Sigmoid colon (tissue), 7 donors: ENCODE data around the gene KCP. TPM values are rescaled to one million over a fixed set of nuclear protein-coding genes. Genes with fewer than 3 reads are reported as not detected.
"Not testable (repeated sequence)": the region's sequence is repeated elsewhere in the genome, so short reads cannot be mapped to it uniquely, and the experiment has no call there.

Source experiments
- DNase-seq: peaks from one replicate; pipeline ENCODE4 v3.0.0-alpha.2; 2019
- H3K27ac ChIP-seq, 4 donors: fragments of 200-600 bp; sonication (generic); one replicate each; pipeline ENCODE4 v1.5.1; 2016 to 2019; ENCODE audit warnings: mild to moderate bottlenecking in 1 of 4
- H3K27me3 ChIP-seq, 3 donors: fragments of 200-600 bp; sonication (generic); one replicate each; pipeline ENCODE4 v1.5.1; 2019; ENCODE audit warnings: mild to moderate bottlenecking in 1 of 3
- H3K36me3 ChIP-seq, 4 donors: fragments of 200-600 bp; sonication (generic); one replicate each; pipeline ENCODE4 v1.5.1; 2016 to 2019
- H3K4me1 ChIP-seq, 4 donors: fragments of 200-600 bp; sonication (generic); one replicate each; pipeline ENCODE4 v1.5.1; 2017 to 2019
- H3K4me3 ChIP-seq, 4 donors: fragments of 200-600 bp; sonication (generic); one replicate each; pipeline ENCODE4 v1.5.1; 2017 to 2019; ENCODE audit warnings: mild to moderate bottlenecking in 2 of 4, moderate library complexity in 1 of 4
- H3K9me3 ChIP-seq, 4 donors: fragments of 200-600 bp in 3 of 4; sonication (generic) in 3 of 4; one replicate each; pipeline versions ENCODE4 v1.5.1 to v1.6.1; 2013 to 2019
- EP300 ChIP-seq, 4 donors: sonication (generic); formaldehyde crosslinking; IDR thresholded peaks; one replicate each; pipeline ENCODE4 v1.6.1; 2017; ENCODE audit warnings: antibody characterized with exemption in 4 of 4
- POLR2A ChIP-seq, 2 donors: fragments of 450-650 bp; IDR thresholded peaks; one replicate each; pipeline ENCODE4 v1.6.1; 2016; ENCODE audit warnings: antibody characterized with exemption in 2 of 2, mild to moderate bottlenecking in 2 of 2, moderate library complexity in 2 of 2
- POLR2AphosphoS5 ChIP-seq, 4 donors: sonication (generic); formaldehyde crosslinking; IDR thresholded peaks; one replicate each; pipeline ENCODE4 v1.6.1; 2017; ENCODE audit warnings: antibody characterized with exemption in 4 of 4
- WGBS, 2 donors: extraction: QIAGEN DNeasy Blood & Tissue Kit; methylation state at CpG; one replicate each; pipeline ENCODE4 v1.1.7; 2013; 5-methylcytosine and 5-hydroxymethylcytosine counted together
- intact Hi-C: fragments of 100-400 bp; cut with DNase I; formaldehyde crosslinking; loops from one replicate; pipeline ENCODE4 v1.15.1; 2023
- polyA plus RNA-seq, 3 donors: library from polyadenylated mRNA; stranded (reverse); fragments of 200-250 nt; gene quantifications; one replicate each; pipeline ENCODE4 v1.2.3, GENCODE V29; 2013
- total RNA-seq, 4 donors: library from RNA; depleted of rRNA; stranded (reverse); fragments of >200 nt; gene quantifications; one replicate each; pipeline ENCODE4 v1.1.0, GENCODE V29; 2016
- TF ChIP-seq, protein P1 (sequence below), 4 experiments: fragments of 450-650 bp in 3 of 4; fragments of 200-600 bp in 1 of 4; IDR thresholded peaks; one replicate each; pipeline ENCODE4 v1.5.1; 2016 to 2019; ENCODE audit warnings: antibody characterized with exemption in 4 of 4, mild to moderate bottlenecking in 3 of 4, moderate library complexity in 2 of 4
- donor health status: healthy with polysubstance abuse.
- donor health status: Bipolar disorder and iron deficiency.
- donor health status: healthy.

Gene KCP
- total and polyA plus RNA-seq, 7 donors, result 0.14 to 0.42 (median 0.32) TPM; not detected in 3

DNA sequence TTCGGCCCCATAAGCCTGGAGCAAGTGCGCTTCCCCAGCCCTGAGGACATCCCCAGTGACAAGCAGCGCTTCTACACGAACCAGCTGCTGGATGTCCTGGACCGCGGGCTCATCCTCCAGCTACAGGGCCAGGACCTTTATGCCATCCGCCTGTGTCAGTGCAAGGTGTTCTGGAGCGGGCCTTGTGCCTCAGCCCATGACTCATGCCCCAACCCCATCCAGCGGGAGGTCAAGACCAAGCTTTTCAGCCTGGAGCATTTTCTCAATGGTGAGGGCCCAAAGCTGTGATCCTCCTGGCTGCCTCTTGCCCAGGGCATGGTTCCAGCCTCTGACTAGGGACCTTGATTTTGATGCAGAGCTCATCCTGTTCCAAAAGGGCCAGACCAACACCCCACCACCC is 37.3 kb upstream of the KCP start:
- H3K27ac ChIP-seq, result no peak overlapping the region
- no peaks in the 10 kb centered on the region for H3K4me1 ChIP-seq
- intact Hi-C loops, result no loop called here
- no peaks in the 10 kb centered on the region for H3K27me3 ChIP-seq
- peaks cover 0 to 14% (median 0%) of the 10 kb centered on the region in 4 donors for H3K36me3 ChIP-seq
- no peaks in the 10 kb centered on the region for H3K9me3 ChIP-seq
- TF ChIP-seq EP300 (IDR thresholded peaks at IDR 0.05) (no peak), POLR2A (IDR thresholded peaks at IDR 0.05) (no peak), POLR2AphosphoS5 (IDR thresholded peaks at IDR 0.05) (no peak)
- TF ChIP-seq, protein P1, sequence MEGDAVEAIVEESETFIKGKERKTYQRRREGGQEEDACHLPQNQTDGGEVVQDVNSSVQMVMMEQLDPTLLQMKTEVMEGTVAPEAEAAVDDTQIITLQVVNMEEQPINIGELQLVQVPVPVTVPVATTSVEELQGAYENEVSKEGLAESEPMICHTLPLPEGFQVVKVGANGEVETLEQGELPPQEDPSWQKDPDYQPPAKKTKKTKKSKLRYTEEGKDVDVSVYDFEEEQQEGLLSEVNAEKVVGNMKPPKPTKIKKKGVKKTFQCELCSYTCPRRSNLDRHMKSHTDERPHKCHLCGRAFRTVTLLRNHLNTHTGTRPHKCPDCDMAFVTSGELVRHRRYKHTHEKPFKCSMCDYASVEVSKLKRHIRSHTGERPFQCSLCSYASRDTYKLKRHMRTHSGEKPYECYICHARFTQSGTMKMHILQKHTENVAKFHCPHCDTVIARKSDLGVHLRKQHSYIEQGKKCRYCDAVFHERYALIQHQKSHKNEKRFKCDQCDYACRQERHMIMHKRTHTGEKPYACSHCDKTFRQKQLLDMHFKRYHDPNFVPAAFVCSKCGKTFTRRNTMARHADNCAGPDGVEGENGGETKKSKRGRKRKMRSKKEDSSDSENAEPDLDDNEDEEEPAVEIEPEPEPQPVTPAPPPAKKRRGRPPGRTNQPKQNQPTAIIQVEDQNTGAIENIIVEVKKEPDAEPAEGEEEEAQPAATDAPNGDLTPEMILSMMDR (IDR thresholded peaks at IDR 0.05), result no peak
- no peak overlapping the region for H3K4me3 ChIP-seq
- DNase-seq, result no peak
- 92 to 94% methylated on average over 9 of the region's 9 CpGs for WGBS, 2 donors

- H3K4me3 ChIP-seq, result no peak overlapping the region
- WGBS, 2 donors, result 89 to 93% methylated on average over 22 of the region's 22 CpGs
- H3K4me1 ChIP-seq, result no peaks in the 10 kb centered on the region
- TF ChIP-seq POLR2A (IDR thresholded peaks at IDR 0.05) (no peak), EP300 (IDR thresholded peaks at IDR 0.05) (no peak), POLR2AphosphoS5 (IDR thresholded peaks at IDR 0.05) (no peak)
- TF ChIP-seq, protein P1 (IDR thresholded peaks at IDR 0.05), result no peak
- H3K36me3 ChIP-seq, result peaks cover 0 to 7% (median 0%) of the 10 kb centered on the region in 4 donors
- peaks cover 0 to under 1% (median 0%) of the 10 kb centered on the region in 3 donors for H3K27me3 ChIP-seq
- H3K9me3 ChIP-seq, result no peaks in the 10 kb centered on the region
- intact Hi-C loops, result no loop called here
- no peak for DNase-seq
- no peak overlapping the region for H3K27ac ChIP-seq
Observed at GRCh38 chr7:128946936-128947830, 36.7 kb upstream of the KCP start.

GRCh38 chr7:128945668-128946366 is 35.3 kb upstream of the KCP start:
- Histone ChIP-seq H3K4me1 (no peaks in the 10 kb centered on the region), H3K9me3 (no peaks in the 10 kb centered on the region), H3K27ac (no peak overlapping the region), H3K4me3 (no peak overlapping the region), H3K36me3 (no peaks in the 10 kb centered on the region), H3K27me3 (peaks cover 0 to 7% (median 0%) of the 10 kb centered on the region in 3 donors)
- TF ChIP-seq, protein P1 (IDR thresholded peaks at IDR 0.05), result no peak
- TF ChIP-seq POLR2A (IDR thresholded peaks at IDR 0.05) (no peak), POLR2AphosphoS5 (IDR thresholded peaks at IDR 0.05) (no peak), EP300 (IDR thresholded peaks at IDR 0.05) (no peak)
- DNase-seq, result no peak
- intact Hi-C loops, result no loop called here
- WGBS, 2 donors, result 91 to 93% methylated on average over 21 of the region's 21 CpGs

GRCh38 chr7:128944487-128945236 is 34.2 kb upstream of the KCP start:
- Histone ChIP-seq H3K4me1 (no peaks in the 10 kb centered on the region), H3K27me3 (peaks cover 0 to 19% (median 4%) of the 10 kb centered on the region in 3 donors), H3K4me3 (no peak overlapping the region), H3K27ac (no peak overlapping the region), H3K9me3 (no peaks in the 10 kb centered on the region), H3K36me3 (no peaks in the 10 kb centered on the region)
- TF ChIP-seq POLR2AphosphoS5 (IDR thresholded peaks at IDR 0.05), result no peak
- no peak for TF ChIP-seq POLR2A (IDR thresholded peaks at IDR 0.05)
- no peak for TF ChIP-seq EP300 (IDR thresholded peaks at IDR 0.05)
- TF ChIP-seq, protein P1 (IDR thresholded peaks at IDR 0.05), result no peak
- intact Hi-C loops, result no loop called here
- DNase-seq, result no peak
- WGBS, 2 donors, result 81 to 84% methylated on average over 7 of the region's 7 CpGs

- peaks cover 3 to 33% (median 15%) of the 10 kb centered on the region in 3 donors for H3K27me3 ChIP-seq
- H3K4me3 ChIP-seq, H3K4me1 ChIP-seq, DNase-seq, H3K27ac ChIP-seq, H3K9me3 ChIP-seq, intact Hi-C loops, H3K36me3 ChIP-seq: not testable (repeated sequence)
- WGBS, 2 donors, result 85 to 91% methylated on average over 2 of the region's 2 CpGs
Observed at GRCh38 chr7:128943251-128943650, 32.7 kb upstream of the KCP start.
